Thyroid gland (tissue), 4 donors: Measurements from ENCODE around the gene IL17RD. TPM values are rescaled to one million over a fixed set of nuclear protein-coding genes. Genes with fewer than 3 reads are reported as not detected.

Source experiments
- DNase-seq, 2 donors: peaks; one replicate each; pipeline ENCODE4 v3.0.0-alpha.2; 2019
- H3K27ac ChIP-seq, 3 donors: fragments of 200-600 bp; sonication (generic); 1 replicate in 2 of 3; 2 replicates in 1 of 3; pipeline ENCODE4 v1.5.1; 2016 to 2019; ENCODE audit warnings: mild to moderate bottlenecking in 1 of 3, moderate library complexity in 1 of 3
- H3K27me3 ChIP-seq: fragments of 200-600 bp; sonication (generic); one replicate; pipeline ENCODE4 v1.5.1; 2019
- H3K36me3 ChIP-seq, 2 donors: fragments of 200-600 bp; sonication (generic); one replicate each; pipeline ENCODE4 v1.5.1; 2016 to 2019
- H3K4me1 ChIP-seq, 2 donors: fragments of 200-600 bp; sonication (generic); one replicate each; pipeline ENCODE4 v1.5.1; 2017 to 2019
- H3K4me3 ChIP-seq, 3 donors: fragments of 200-600 bp; sonication (generic); replicated peaks in 1 of 3; 1 replicate in 2 of 3; 2 replicates in 1 of 3; pipeline ENCODE4 v1.5.1; 2016; ENCODE audit warnings: mild to moderate bottlenecking in 1 of 3
- H3K9me3 ChIP-seq: fragments of 200-600 bp; sonication (generic); one replicate; pipeline ENCODE4 v1.5.1; 2017
- POLR2A ChIP-seq, 2 donors: fragments of 450-650 bp; IDR thresholded peaks; one replicate each; pipeline ENCODE4 v1.6.1; 2017; ENCODE audit warnings: antibody characterized with exemption in 2 of 2, mild to moderate bottlenecking in 2 of 2, moderate library complexity in 1 of 2
- WGBS, 2 donors: methylation state at CpG; one replicate each; pipeline ENCODE4 v1.1.5; 2017; 5-methylcytosine and 5-hydroxymethylcytosine counted together
- intact Hi-C: fragments of 100-400 bp; cut with DNase I; formaldehyde crosslinking; loops from one replicate; pipeline ENCODE4 v1.15.1; 2023
- total RNA-seq, 4 donors: library from RNA; depleted of rRNA; stranded (reverse); fragments of >200 nt; gene quantifications; one replicate each; pipeline ENCODE4 v1.2.3, GENCODE V29; 2016
- TF ChIP-seq, protein P1 (sequence below), 6 experiments: fragments of 200-600 bp in 3 of 6; fragments of 450-650 bp in 3 of 6; sonication (generic) in 3 of 6; IDR thresholded peaks; one replicate each; pipeline ENCODE4 v1.5.1; 2016 to 2019; ENCODE audit warnings: antibody characterized with exemption in 6 of 6, mild to moderate bottlenecking in 2 of 6, inconsistent platforms in 1 of 6, moderate library complexity in 1 of 6

The IL17RD gene
- total RNA-seq, 4 donors from 2014 or later, result 0.59 to 2.6 (median 1.4) TPM

DNA sequence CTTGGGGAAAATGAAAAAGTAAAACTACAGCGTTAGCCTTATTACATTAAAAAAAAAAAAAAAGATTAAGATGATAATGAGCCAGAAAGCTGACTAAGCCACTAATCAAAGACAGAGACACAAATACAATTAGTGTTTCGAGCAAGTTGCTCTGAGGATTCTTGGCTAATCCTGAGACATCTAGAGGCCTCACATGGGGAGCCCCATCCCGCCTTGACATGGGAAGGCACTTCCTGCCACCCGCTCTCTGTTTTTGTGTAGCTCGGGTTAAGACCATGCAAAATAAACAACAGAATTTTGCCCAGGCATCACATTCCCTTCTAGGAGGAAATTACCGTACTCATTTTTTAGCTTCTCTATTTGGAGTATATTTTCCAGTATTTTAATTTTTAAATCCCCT is 19.4 kb upstream of the IL17RD start:
- TF ChIP-seq, protein P1, sequence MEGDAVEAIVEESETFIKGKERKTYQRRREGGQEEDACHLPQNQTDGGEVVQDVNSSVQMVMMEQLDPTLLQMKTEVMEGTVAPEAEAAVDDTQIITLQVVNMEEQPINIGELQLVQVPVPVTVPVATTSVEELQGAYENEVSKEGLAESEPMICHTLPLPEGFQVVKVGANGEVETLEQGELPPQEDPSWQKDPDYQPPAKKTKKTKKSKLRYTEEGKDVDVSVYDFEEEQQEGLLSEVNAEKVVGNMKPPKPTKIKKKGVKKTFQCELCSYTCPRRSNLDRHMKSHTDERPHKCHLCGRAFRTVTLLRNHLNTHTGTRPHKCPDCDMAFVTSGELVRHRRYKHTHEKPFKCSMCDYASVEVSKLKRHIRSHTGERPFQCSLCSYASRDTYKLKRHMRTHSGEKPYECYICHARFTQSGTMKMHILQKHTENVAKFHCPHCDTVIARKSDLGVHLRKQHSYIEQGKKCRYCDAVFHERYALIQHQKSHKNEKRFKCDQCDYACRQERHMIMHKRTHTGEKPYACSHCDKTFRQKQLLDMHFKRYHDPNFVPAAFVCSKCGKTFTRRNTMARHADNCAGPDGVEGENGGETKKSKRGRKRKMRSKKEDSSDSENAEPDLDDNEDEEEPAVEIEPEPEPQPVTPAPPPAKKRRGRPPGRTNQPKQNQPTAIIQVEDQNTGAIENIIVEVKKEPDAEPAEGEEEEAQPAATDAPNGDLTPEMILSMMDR (IDR thresholded peaks at IDR 0.05), result no peak
- no peak for TF ChIP-seq POLR2A (IDR thresholded peaks at IDR 0.05)
- Histone ChIP-seq H3K27ac (no peak overlapping the region), H3K36me3 (no peaks in the 10 kb centered on the region), H3K4me3 (no peak overlapping the region), H3K9me3 (no peaks in the 10 kb centered on the region), H3K4me1 (no peaks in the 10 kb centered on the region), H3K27me3 (no peaks in the 10 kb centered on the region)
- no peak for DNase-seq
- intact Hi-C loops, result no loop called here
- WGBS, 2 donors, result 35 to 42% methylated on average over 6 of the region's 6 CpGs

DNA sequence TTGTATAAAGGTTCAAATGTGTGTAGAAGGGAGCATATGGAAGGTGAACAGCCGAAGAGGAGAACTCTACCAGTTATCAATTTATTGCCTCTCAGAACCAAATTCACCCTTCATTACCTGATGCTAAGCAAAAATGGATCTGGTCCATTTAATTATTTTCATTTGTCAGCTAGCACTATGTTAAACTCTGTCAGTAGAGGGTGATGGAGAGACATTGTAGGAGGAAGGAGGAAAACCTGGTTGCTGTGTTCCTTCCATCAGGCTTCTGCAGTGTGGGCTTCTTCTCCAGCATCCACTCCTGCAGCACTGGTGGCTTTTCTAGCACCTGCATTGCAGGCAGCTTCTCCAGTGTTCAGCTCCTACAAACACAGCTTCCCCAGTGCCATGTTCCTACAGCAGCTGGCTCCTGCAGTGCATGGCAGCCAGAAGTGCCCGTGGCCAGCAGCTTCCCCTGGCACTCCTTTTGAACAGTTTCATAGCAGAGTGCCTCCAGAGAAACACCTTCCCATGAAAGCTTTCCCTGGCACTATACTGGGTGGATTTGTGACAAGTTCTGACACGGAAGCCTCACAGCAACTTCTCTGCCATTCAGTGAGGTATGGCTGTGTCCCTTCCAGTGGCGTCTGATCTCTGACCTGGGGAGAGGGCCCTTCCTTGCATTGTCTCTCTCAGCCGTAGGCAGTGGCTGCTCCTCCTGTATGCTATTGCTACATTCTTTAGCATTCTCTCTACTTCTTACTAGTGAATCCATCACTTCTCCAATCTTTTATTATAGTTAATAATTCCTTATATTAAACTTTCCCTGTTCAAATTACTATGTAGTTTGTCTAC is 14.6 kb upstream of the IL17RD start:
- no peak overlapping the region for H3K4me3 ChIP-seq
- no peaks in the 10 kb centered on the region for H3K36me3 ChIP-seq
- no peaks in the 10 kb centered on the region for H3K9me3 ChIP-seq
- TF ChIP-seq, protein P1 (IDR thresholded peaks at IDR 0.05), result peak in 2 of 6 experiments; percentile 22 to 35
- TF ChIP-seq POLR2A (IDR thresholded peaks at IDR 0.05), result no peak
- no peak overlapping the region for H3K27ac ChIP-seq
- no peaks in the 10 kb centered on the region for H3K27me3 ChIP-seq
- WGBS, 2 donors, result 64 to 71% methylated on average over 5 of the region's 5 CpGs
- H3K4me1 ChIP-seq, result no peaks in the 10 kb centered on the region
- intact Hi-C loops, result no loop called here
- DNase-seq, result peak in 1 of 2 donors; percentile 6

DNA sequence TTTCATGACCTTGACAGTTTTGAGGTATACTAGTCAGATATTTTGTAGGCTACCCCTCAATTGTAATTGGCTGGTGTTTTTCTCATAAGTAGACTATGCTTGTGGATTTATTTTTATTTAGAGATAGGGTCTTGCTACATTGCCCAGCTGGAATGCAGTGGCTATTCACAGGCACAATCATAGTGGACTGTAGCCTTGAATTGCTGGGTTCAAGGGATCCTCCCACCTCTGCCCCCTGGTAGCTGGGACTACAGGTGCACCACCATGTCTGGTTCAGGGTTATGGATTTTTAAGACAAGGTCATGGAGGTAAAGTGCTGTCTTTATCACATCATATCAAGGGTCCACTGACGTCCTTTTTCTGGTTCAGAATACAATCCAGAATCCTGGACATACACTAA is 10.9 kb upstream of the IL17RD start:
- no peaks in the 10 kb centered on the region for H3K36me3 ChIP-seq
- TF ChIP-seq, protein P1 (IDR thresholded peaks at IDR 0.05), result no peak
- no peak for TF ChIP-seq POLR2A (IDR thresholded peaks at IDR 0.05)
- no peaks in the 10 kb centered on the region for H3K4me1 ChIP-seq
- no peak for DNase-seq
- intact Hi-C loops, result no loop called here
- WGBS, 2 donors, result 61 to 80% methylated on average over 1 of the region's 1 CpG
- no peak overlapping the region for H3K4me3 ChIP-seq
- H3K9me3 ChIP-seq, result no peaks in the 10 kb centered on the region
- H3K27ac ChIP-seq, result no peak overlapping the region
- H3K27me3 ChIP-seq, result no peaks in the 10 kb centered on the region

DNA sequence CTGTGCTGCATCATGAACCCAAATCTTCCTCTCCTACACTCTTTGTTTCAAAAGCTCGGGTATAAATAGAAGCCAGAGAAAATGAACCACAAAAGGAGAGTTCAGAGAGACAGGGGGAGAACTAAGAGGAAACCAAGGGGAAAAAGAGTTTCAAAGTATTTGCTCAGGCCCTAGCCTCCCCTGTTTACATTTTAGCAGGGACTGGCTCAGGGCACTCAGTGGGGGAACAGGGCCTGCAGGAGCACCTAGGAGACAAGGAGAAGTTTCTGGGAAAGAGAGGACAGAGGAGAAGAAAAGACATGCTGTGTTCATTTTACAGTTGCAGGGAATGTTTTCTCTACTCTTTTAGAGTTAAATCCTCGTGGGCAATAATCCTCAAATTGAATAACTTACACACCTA is 8.5 kb upstream of the IL17RD start:
- intact Hi-C loops, result no loop called here
- TF ChIP-seq POLR2A (IDR thresholded peaks at IDR 0.05), result no peak
- TF ChIP-seq, protein P1 (IDR thresholded peaks at IDR 0.05), result no peak
- H3K27ac ChIP-seq, result no peak overlapping the region
- H3K4me3 ChIP-seq, result no peak overlapping the region
- WGBS, 2 donors, result 61 to 67% methylated on average over 2 of the region's 2 CpGs
- H3K9me3 ChIP-seq, result no peaks in the 10 kb centered on the region
- no peaks in the 10 kb centered on the region for H3K36me3 ChIP-seq
- H3K4me1 ChIP-seq, result peaks cover 0 to 6% of the 10 kb centered on the region in 2 donors
- no peak for DNase-seq
- no peaks in the 10 kb centered on the region for H3K27me3 ChIP-seq

DNA sequence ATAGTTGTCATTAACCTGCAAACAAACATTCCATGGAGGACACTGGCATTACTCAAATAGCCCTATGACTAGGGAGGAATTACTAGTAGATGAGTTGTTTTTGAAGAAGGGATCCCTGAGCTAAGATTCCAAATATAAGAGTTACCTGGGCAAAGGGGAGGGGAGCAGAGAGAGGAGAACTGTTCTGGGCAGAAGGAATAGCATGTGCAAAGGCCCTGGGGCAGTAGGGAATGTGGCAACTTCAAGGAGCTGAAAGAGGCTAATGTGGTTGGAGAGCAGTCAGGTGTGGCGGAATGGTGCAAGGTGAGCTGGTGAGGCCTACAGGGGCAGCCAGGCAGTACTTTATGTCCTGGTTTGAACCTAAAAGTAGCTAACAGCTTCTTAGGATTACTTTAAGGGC is 5.8 kb upstream of the IL17RD start:
- Histone ChIP-seq H3K4me3 (no peak overlapping the region), H3K27me3 (no peaks in the 10 kb centered on the region), H3K4me1 (peaks cover 0 to 6% of the 10 kb centered on the region in 2 donors), H3K27ac (no peak overlapping the region), H3K36me3 (no peaks in the 10 kb centered on the region), H3K9me3 (no peaks in the 10 kb centered on the region)
- 67 to 96% methylated on average over 1 of the region's 1 CpG for WGBS, 2 donors
- TF ChIP-seq, protein P1 (IDR thresholded peaks at IDR 0.05), result no peak
- TF ChIP-seq POLR2A (IDR thresholded peaks at IDR 0.05), result no peak
- intact Hi-C loops, result no loop called here
- DNase-seq, result no peak
